OCI-LY7 (cell line): Measurements from ENCODE around the gene MYL4. TPM values are rescaled to one million over a fixed set of nuclear protein-coding genes. Genes with fewer than 3 reads are reported as not detected.

Source experiments
- BruUV-seq: library from RNA; stranded (reverse); fragments of 400-500 nt; replicated peaks from 2 replicates; lab custom pipeline; 2021; lab: Mats Ljungman, UMichigan
- CTCF ChIA-PET: fragments of 300-600 bp; sonication (Branson Sonifier 250); formaldehyde crosslinking; loops from one replicate; lab custom pipeline; 2022; ENCODE audit warnings: antibody characterized with exemption; ENCODE audit not compliant: unreplicated experiment; lab: Charles Lee
- POLR2A ChIA-PET: fragments of 300-600 bp; sonication (Branson Sonifier 250); formaldehyde crosslinking; loops from one replicate; lab custom pipeline; 2022; ENCODE audit warnings: antibody characterized with exemption; lab: Charles Lee
- DNase-seq: peaks from one replicate; pipeline ENCODE4 v3.0.0-alpha.2; 2015; ENCODE audit warnings: low spot score
- H2AFZ ChIP-seq: fragments of 200-600 bp; sonication (generic), shearing (Covaris generic); 2 replicates; pipeline ENCODE4 v1.6.1; 2014; ENCODE audit warnings: mild to moderate bottlenecking, antibody characterized with exemption, low read length, moderate library complexity
- H3K27ac ChIP-seq: fragments of 200-600 bp; sonication (generic); 2 replicates; pipeline ENCODE4 v1.5.1; 2014; ENCODE audit warnings: mixed run types, low read depth, mild to moderate bottlenecking, moderate library complexity, low read length, inconsistent platforms; ENCODE audit not compliant: poor library complexity, severe bottlenecking
- H3K36me3 ChIP-seq: fragments of 200-600 bp; sonication (generic); 2 replicates; pipeline ENCODE4 v1.6.1; 2014; ENCODE audit warnings: mild to moderate bottlenecking, antibody characterized with exemption, low read length, moderate library complexity, mixed read lengths; ENCODE audit not compliant: insufficient read depth
- H3K4me1 ChIP-seq: fragments of 200-600 bp; sonication (generic); 2 replicates; pipeline ENCODE4 v1.5.1; 2014; ENCODE audit warnings: mild to moderate bottlenecking, low read length; ENCODE audit not compliant: insufficient read depth, poor library complexity, severe bottlenecking
- H3K4me2 ChIP-seq: fragments of 200-600 bp; sonication (generic); 2 replicates; pipeline ENCODE4 v1.6.1; 2014; ENCODE audit warnings: mild to moderate bottlenecking, low read length
- H3K4me3 ChIP-seq: fragments of 200-600 bp; sonication (generic); 2 replicates; pipeline ENCODE4 v1.5.1; 2014; ENCODE audit warnings: mild to moderate bottlenecking, low read depth, low read length; ENCODE audit not compliant: poor library complexity, severe bottlenecking
- H3K79me2 ChIP-seq: fragments of 200-600 bp; sonication (generic); 2 replicates; pipeline ENCODE4 v1.6.1; 2016; ENCODE audit warnings: low read depth, mild to moderate bottlenecking, low read length, moderate library complexity, mixed read lengths; ENCODE audit not compliant: insufficient read depth
- H3K9me2 ChIP-seq: fragments of 200-600 bp; sonication (generic); 2 replicates; pipeline ENCODE4 v1.6.1; 2016; ENCODE audit warnings: mild to moderate bottlenecking, low read length, mixed read lengths; ENCODE audit not compliant: insufficient read depth
- H3K9me3 ChIP-seq: fragments of 200-600 bp; sonication (generic); 2 replicates; pipeline ENCODE4 v1.6.1; 2014; ENCODE audit warnings: mild to moderate bottlenecking, mixed run types, low read length, mixed read lengths
- H4K20me1 ChIP-seq: fragments of 200-600 bp; sonication (generic); 2 replicates; pipeline ENCODE4 v1.6.1; 2014; ENCODE audit warnings: mild to moderate bottlenecking, antibody characterized with exemption, low read length, moderate library complexity, mixed read lengths; ENCODE audit not compliant: insufficient read depth
- CTCF ChIP-seq: fragments of 200-600 bp; sonication (generic); conservative IDR thresholded peaks from 2 replicates; pipeline ENCODE4 v1.5.1; 2014; ENCODE audit warnings: mild to moderate bottlenecking, antibody characterized with exemption, low read length, moderate library complexity, mixed read lengths
- EZH2phosphoT487 ChIP-seq: fragments of 200-600 bp; sonication (generic); IDR thresholded peaks from 2 replicates; pipeline ENCODE4 v1.6.1; 2018; ENCODE audit warnings: low read depth, borderline replicate concordance, mild to moderate bottlenecking, mixed run types, antibody characterized with exemption, low read length, moderate library complexity, mixed read lengths
- intact Hi-C: fragments of 100-400 bp; cut with micrococcal nuclease; formaldehyde crosslinking; loops from one replicate; pipeline ENCODE4 v1.10.0; 2022; ENCODE audit not compliant: unreplicated experiment
- total RNA-seq, 2 experiments: library from RNA; depleted of rRNA in 1 of 2; stranded (reverse); fragments of >200 nt in 1 of 2; shearing (Covaris generic) in 1 of 2; gene quantifications; 2 replicates each; pipeline ENCODE4 v1.2.3, GENCODE V29; 2014 to 2022

Gene MYL4
- total RNA-seq, 2 experiments from 2014 or later: 0.67 to 2.1 TPM

- Histone ChIP-seq H3K27ac (no peak overlapping the region), H3K9me2 (no peaks in the 10 kb centered on the region), H3K79me2 (no peaks in the 10 kb centered on the region), H3K4me1 (peaks cover 9% of the 10 kb centered on the region), H3K4me2 (no peak overlapping the region), H3K9me3 (no peaks in the 10 kb centered on the region), H3K4me3 (no peak overlapping the region), H4K20me1 (no peaks in the 10 kb centered on the region), H3K36me3 (no peaks in the 10 kb centered on the region), H2AFZ (no peak overlapping the region)
- no peak for DNase-seq
- no TSS peak for BruUV-seq
- TF ChIP-seq EZH2phosphoT487 (no peak), CTCF (no peak)
- intact Hi-C loops: no loop called here
- CTCF ChIA-PET: no interaction called here
- POLR2A ChIA-PET: interaction anchor here (0.6 kb wide), 1 partner anchor 226 kb away, joined by 3 read pairs; no protein-coding TSS in a partner anchor
These were observed 48.6 kb downstream of the MYL4 start for GRCh38 chr17:47257651-47258339.

GRCh38 chr17:47262586-47262985 lies 53.4 kb downstream of the MYL4 start:
- POLR2A ChIA-PET: no interaction called here
- DNase-seq: no peak
- BruUV-seq: no TSS peak
- H3K27ac ChIP-seq: no peak overlapping the region
- CTCF ChIA-PET: no interaction called here
- H3K9me3 ChIP-seq: no peaks in the 10 kb centered on the region
- no peaks in the 10 kb centered on the region for H3K9me2 ChIP-seq
- intact Hi-C loops: no loop called here
- H3K79me2 ChIP-seq: no peaks in the 10 kb centered on the region
- no peak overlapping the region for H2AFZ ChIP-seq
- no peaks in the 10 kb centered on the region for H3K36me3 ChIP-seq
- no peak overlapping the region for H3K4me3 ChIP-seq
- H4K20me1 ChIP-seq: no peaks in the 10 kb centered on the region
- TF ChIP-seq EZH2phosphoT487 (no peak), CTCF (no peak)
- no peak overlapping the region for H3K4me2 ChIP-seq
- no peaks in the 10 kb centered on the region for H3K4me1 ChIP-seq

- intact Hi-C loops: no loop called here
These were observed 55.0 kb downstream of the MYL4 start for GRCh38 chr17:47264166-47264565.

More at GRCh38 chr17:47264166-47264565, 55.0 kb downstream of the MYL4 start:
- BruUV-seq: no TSS peak
- no peak overlapping the region for H2AFZ ChIP-seq
- H3K4me2 ChIP-seq: no peak overlapping the region
- H4K20me1 ChIP-seq: no peaks in the 10 kb centered on the region
- POLR2A ChIA-PET: interaction anchor here (0.7 kb wide), 1 partner anchor 8 kb away, joined by 3 read pairs; no protein-coding TSS in a partner anchor
- TF ChIP-seq EZH2phosphoT487 (no peak), CTCF (no peak)
- no peaks in the 10 kb centered on the region for H3K9me2 ChIP-seq
- H3K9me3 ChIP-seq: 0 out of 2 replicates have a peak, but pooled peaks cover 8% of the 10 kb centered on the region
- H3K4me1 ChIP-seq: no peaks in the 10 kb centered on the region
- no peak overlapping the region for H3K27ac ChIP-seq
- CTCF ChIA-PET: no interaction called here
- DNase-seq: no peak
- no peaks in the 10 kb centered on the region for H3K36me3 ChIP-seq
- H3K4me3 ChIP-seq: no peak overlapping the region
- no peaks in the 10 kb centered on the region for H3K79me2 ChIP-seq
